Stimulated activated CD4-positive, alpha-beta T cell treated with anti-CD3 and anti-CD28 coated beads, Interleukin-4, amount 100 ng/mL, for 1 hour (primary cell): ENCODE results near the gene HS6ST2.
A peak's percentile ranks its signal among the peaks of the same experiment; 100 is the strongest.

Experiments used
- DNase-seq: peaks from one replicate; pipeline ENCODE4 v3.0.0-alpha.2; 2020

Gene HS6ST2

GRCh38 chrX:132665676-132666075 lies 292.8 kb downstream of the HS6ST2 start:
- DNase-seq, result no peak

- DNase-seq, result no peak
Observed at GRCh38 chrX:132664273-132664672, 294.2 kb downstream of the HS6ST2 start.

GRCh38 chrX:132662844-132663243 lies 295.6 kb downstream of the HS6ST2 start:
- DNase-seq, result no peak

- DNase-seq, result no peak
Observed at GRCh38 chrX:132657876-132658275, 300.6 kb downstream of the HS6ST2 start.

DNA sequence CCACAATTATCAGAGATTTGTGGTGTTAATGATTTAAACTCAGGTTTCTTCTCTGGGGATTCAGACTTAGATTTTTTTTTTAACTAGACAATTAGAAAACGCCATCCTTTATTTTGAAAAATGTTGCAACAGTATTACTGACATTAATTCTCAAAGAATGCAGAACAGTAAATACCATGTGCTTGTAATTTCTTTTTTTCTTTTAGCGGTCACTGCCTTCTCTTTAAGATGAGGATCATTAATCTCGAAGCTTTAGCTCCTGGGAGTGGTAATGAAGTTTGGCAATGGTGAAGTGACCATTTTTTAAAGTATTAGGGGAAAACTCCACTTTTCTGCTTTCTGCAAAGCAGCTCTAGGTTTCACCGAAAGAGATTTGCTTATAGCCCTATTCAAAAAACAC lies 305.6 kb downstream of the HS6ST2 start:
- no peak for DNase-seq

- no peak for DNase-seq
Observed at GRCh38 chrX:132651421-132652086, 306.9 kb downstream of the HS6ST2 start.

DNA sequence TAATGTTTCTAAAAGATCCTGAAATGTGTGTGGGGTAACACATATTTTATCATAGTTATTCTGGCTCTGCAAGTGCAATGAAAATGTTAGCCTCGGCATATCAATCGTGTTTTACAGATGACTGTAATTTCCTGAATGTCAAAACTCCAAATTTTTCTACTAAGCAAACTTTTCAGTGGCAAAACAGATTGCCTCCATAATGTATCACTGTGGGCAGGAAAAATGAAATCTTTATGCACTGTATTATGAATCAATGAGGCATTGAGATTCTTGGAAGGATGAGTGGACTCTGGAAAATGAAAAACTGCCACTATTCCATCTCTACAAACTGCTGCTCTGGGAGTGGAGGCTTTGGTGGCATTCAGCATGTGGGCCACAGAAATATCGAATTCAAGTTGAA lies 309.5 kb downstream of the HS6ST2 start:
- DNase-seq, result no peak

DNA sequence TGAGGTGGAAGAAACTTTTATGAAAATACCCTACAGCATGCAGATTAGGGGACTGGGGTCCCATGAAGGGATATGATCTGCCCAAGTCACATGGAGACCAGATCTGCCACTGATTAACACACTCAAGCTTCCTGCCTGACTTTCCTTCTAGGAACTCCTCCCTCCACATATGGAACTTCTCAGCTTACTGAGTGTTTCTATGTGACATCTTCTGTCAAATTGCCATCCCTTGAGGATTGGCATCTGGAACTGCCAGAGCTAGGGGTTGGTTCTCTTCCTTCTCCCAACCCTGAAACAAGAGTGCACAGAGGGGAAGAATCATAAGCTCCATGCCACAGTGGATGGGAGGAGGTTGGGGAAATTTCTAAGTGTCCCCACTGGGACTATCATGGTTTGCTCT lies 319.0 kb downstream of the HS6ST2 start:
- DNase-seq, result no peak

DNA sequence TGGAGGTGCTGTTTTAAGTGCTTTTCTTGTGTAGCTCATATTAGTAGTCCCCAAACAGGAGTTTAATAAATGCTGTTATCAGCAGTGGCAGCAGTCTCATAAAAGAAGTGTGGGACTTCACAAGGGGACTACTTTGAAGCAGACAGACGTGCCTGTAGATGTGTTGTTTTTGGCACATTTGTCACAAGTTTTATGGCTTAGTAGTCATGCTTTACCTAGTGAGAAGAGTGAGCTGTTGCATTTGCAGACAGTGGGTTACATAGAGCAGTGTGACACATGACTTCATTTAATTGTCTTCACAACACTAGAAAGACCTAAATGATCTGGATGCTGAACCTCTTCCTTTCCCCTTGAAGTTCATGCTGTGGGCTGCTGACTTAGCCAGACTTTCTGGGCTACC lies 320.1 kb downstream of the HS6ST2 start:
- no peak for DNase-seq

DNA sequence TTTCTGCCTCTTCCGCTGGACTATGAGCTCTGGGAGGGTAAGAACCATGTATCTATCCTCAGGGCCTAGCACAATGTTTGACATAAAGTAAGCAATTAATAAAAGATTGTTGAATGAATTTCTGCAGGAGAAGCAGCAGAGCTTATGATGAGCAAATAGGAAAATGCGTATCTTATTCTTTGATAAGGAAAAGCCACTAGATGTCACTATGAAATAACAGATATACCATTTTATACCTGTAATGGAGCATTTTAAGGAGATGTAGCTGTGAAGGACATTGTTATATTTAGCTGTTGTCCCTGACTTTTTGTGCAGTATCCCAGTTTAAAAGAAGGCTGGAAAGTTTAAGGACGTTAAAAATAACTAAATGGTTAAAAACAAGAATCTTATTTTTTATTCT lies 322.3 kb downstream of the HS6ST2 start:
- no peak for DNase-seq

GRCh38 chrX:132634521-132634920 lies 323.9 kb downstream of the HS6ST2 start:
- no peak for DNase-seq

DNA sequence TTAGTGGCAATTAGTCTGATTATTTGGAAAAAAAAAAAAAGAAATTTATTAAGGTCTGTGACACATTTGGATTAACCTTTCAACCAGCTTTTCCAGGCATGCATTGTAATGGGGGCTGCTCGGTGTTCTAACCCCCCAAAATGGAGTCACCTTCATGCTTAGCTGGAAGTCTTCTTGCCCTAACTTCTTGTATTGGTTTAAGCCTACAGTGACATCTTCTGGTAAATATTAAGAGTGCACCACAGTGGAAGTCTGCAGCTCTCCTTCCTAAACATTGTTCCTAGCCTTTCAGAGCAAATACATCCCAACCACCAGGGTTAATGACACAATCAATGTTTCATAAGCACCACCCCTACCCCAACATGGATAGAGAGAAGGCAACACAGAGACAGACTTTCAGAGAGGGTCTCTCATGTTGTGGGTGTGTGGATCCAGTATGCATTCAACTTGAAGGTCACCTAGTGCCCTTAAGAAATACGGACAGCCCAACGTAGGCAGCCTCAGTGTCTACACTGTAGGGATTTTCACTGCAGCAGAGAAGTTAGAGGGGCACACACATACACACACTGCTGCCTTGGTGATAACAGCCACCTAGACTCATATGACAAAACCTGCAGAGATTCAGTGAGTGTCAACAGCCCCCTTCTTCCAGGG lies 326.7 kb downstream of the HS6ST2 start:
- no peak for DNase-seq

DNA sequence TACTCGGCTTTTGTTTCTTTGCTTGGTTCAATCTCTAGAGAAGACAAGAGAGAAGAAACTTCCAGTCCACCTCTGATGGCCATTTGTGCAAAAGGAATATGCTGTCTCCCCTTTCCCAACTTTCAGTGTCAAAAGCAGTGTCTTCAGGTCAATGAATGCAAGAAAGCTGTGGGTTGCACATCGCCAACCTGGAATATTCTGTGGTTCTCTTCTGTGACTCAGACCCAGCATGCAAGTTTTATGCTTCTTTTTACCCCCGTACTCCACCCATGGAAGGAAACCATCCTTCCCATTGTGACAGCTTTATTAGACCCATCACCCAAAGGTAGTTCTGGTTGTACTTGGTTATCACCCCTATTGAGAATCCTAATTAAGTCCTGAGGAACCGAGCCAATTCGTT lies 334.0 kb downstream of the HS6ST2 start:
- DNase-seq, result no peak

DNA sequence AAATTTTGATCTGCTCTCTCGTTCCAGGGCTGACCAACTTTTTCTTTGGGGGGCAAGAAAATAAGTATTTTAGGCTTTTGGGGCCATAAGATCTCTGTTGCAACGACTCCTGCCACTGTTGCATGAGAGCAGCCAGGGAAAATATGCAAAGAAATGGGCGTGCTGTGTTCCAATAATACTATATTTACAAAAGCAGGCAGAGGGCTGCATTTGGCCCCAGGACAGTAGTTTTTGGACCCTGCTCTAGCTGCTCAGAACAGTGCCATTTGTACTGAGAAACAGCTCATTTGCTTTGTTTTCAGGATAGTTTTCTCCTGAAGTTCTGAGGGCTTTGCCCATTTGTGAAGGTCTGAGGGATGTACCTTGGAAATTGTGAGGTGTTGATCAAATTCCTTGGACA lies 334.5 kb downstream of the HS6ST2 start:
- no peak for DNase-seq

- no peak for DNase-seq
Observed at GRCh38 chrX:132623300-132623699, 335.1 kb downstream of the HS6ST2 start.

GRCh38 chrX:132622130-132622529 lies 336.3 kb downstream of the HS6ST2 start:
- peak; percentile 39 for DNase-seq

GRCh38 chrX:132618810-132619209 lies 339.6 kb downstream of the HS6ST2 start:
- no peak for DNase-seq

GRCh38 chrX:132615391-132616131 lies 342.9 kb downstream of the HS6ST2 start:
- DNase-seq, result peak; percentile 27

DNA sequence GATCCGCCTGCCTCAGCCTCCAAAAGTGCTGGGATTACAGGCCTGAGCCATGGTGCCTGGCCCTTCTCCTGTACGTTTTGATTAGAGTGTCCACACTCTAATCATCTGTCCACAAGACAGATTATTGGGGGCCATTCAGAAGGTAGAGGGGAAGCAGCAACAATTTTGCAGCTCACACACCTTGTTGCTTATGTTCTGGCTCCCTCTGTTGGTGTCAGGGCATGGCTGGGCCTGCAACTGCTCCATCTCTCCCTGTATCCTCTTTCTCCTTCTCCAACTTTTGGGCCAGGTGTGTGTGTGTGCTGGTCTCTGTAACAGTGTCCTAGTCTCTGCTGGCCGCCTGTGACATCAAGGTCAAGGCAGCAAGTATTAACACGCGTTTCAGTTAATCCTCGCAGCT lies 344.1 kb downstream of the HS6ST2 start:
- DNase-seq, result no peak

- DNase-seq, result no peak
Observed at GRCh38 chrX:132613801-132614200, 344.6 kb downstream of the HS6ST2 start.

- DNase-seq, result peak; percentile 43
Observed at GRCh38 chrX:132612821-132613564, 345.4 kb downstream of the HS6ST2 start.

DNA sequence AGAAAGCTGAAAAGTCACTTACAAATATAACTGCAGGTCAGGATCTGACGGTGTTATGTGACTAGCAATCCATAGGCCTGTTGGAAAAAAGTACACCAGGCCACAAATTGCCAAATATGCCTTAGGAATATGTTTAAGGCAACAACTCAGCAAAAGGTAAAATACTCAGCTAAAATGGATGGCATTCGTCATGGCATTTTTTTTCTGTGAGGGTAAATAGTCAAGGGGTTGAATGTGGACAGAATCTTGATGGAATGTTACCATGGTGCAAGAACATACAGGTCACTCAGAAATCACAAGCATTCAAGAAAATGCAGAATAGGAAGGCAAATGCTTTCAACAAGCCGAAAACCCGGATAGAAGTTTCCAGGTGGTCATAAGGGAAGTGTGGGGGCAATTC lies 347.9 kb downstream of the HS6ST2 start:
- no peak for DNase-seq

DNA sequence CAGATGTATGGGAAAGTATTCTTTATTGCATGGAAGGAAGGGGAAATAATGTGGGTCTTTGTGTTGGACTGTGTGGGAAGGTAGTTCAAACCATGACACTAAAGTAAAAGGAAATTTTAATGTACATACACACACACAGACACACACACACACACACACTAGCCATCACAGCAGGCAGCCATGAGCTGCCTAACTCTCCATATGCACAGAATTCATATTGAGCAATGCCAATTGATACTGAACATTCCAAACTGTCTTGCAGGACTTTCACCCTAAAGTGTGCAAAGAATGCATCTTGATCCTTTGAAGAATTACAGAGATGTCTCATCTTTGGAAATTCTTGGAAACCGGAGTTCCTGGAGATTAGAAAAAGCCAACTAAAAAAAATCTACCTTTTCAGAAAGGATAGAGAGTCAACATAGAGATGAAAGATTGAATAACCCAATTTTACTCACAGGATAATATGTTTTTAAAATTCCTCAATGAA lies 349.0 kb downstream of the HS6ST2 start:
- DNase-seq, result no peak
